ENCODE data around the gene SMIM29.

GRCh38 chr6:34229877-34230276 lies 18.9 kb downstream of the SMIM29 start:
- TF ChIP-seq CTCF (IDR thresholded peaks at IDR 0.05) (no peak), EZH2 (IDR thresholded peaks at IDR 0.05; ENCODE audit: borderline replicate concordance, insufficient read depth, low read depth, low read length, poor library complexity, severe bottlenecking) (no peak)
